ENCODE results near the gene U2AF2.
A peak's percentile ranks its signal among the peaks of the same experiment; 100 is the strongest.

U2AF2 gene

DNA sequence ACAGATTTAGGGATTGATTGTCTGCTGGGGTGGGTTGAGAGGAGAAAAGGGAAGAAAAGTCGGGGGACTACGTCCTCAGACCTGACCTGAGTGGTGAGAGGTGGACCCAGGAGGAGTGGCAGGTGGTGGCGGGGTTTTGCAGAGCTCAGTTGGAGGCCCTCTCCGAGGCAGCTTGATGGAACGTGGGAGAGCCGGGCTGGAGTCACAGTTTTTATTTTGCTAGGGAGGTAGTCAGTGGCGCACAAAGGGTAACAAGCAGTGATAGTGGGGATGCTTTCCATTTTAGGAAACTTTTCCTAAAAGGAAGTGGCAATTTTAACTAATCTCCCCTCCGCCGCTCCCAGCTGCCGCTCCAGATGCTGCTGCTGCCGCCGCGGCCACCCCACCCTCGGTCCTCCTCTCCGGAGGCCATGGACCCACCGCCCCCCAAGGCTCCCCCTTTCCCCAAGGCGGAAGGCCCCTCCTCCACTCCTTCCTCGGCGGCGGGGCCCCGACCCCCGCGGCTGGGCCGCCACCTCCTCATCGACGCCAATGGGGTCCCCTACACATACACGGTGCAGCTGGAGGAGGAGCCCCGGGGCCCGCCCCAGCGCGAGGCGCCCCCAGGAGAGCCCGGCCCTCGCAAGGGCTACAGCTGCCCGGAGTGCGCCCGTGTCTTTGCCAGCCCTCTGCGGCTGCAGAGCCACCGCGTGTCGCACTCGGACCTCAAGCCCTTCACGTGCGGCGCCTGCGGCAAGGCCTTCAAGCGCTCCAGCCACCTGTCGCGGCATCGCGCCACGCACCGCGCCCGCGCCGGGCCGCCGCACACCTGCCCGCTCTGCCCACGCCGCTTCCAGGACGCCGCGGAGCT is 12.5 kb upstream of the U2AF2 start:
- DNase-seq = peak in 6 of 56 donors; percentile 11 to 48 (median 26)

DNA sequence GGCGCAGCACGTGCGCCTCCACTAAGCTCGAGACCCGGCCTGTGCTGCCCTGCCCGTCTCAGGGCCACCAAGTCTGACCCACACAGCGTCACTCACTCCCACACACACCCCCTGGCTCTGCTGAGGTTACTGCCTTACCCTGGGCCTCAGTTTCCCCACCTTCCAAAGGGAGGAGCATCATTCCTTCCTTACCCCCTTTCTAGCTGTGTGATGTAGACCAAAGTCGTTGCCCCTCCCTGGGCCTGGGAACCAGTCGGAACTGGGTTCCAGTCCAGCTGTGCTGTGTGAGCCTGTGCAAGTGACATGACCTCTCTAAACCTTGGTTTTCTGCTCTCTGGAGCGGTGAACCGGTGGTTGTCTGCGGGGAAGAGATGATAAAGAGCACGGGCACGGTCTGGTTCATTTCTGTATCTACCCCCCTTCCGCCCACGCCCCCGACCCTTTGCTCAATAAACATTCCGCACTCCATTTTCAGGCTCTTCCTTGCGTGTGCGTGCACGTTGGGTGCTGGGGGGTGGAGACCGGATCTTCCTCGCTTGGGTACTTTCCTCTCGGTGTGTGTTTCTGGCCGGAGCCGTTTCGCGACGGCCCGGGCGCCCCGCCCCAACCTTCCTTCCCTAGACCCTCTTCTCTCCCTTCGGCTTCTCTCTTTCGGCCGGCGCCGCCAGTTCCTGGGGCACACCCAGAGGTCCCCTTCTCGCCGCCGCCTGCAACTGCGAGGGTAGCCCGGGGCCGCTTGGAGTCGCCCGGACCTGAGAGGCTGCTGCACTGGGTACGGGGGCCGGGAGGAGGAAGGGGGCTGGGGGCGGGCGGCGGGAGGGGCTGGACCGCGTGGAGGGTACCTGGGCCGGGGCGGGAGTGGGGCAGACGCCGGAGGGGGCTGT is 11.6 kb upstream of the U2AF2 start, which contains the start of gene ZNF581:
ZNF581 (plus strand) TSS at position 647 of the 884 bp plus-strand sequence. CDS start 923 bp downstream, outside the sequence.
- peak in 53 of 56 donors; percentile 26 to 83 (median 58) for DNase-seq

DNA sequence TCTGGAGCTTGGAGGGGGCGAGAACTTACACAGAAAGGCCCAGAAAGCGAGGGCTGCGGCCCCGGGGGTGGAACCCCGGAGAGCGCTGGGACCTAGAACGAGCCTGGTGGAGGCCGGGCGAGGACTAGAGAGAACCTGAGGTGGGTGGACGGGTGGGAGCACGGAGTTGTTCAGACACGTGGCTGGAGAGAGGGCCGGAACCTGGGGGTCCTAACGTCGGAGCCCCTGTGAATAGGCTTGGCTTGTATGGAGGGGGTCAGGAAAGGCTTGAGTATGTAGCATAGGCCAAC is 11.0 kb upstream of the U2AF2 start:
- peak in 3 of 56 donors; percentile 34 to 54 (median 44) for DNase-seq

DNA sequence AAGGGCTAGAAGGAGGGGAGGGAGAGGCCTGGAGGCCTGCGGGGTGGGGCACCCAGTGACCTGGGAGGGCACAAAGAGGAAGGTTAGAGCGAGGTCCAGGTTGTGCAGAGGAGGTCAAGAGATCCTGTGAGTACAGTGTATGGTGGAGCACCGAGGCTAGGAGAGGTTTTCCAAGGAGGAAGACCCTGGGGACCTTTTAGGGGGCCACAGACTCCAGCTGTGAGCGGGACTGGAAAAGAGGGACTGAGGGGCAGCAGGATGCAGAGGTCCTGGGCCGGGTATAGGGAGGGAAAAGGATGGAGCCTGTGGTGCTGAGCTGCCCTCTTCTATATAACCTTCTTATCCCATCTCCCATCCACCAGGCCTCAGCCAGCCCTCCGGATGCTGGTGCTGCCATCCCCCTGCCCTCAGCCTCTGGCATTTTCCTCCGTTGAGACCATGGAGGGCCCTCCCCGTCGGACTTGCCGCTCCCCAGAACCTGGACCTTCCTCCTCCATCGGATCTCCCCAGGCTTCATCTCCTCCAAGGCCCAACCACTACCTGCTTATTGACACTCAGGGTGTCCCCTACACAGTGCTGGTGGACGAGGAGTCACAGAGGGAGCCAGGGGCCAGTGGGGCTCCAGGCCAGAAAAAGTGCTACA is 10.5 kb upstream of the U2AF2 start:
- DNase-seq = no peak

DNA sequence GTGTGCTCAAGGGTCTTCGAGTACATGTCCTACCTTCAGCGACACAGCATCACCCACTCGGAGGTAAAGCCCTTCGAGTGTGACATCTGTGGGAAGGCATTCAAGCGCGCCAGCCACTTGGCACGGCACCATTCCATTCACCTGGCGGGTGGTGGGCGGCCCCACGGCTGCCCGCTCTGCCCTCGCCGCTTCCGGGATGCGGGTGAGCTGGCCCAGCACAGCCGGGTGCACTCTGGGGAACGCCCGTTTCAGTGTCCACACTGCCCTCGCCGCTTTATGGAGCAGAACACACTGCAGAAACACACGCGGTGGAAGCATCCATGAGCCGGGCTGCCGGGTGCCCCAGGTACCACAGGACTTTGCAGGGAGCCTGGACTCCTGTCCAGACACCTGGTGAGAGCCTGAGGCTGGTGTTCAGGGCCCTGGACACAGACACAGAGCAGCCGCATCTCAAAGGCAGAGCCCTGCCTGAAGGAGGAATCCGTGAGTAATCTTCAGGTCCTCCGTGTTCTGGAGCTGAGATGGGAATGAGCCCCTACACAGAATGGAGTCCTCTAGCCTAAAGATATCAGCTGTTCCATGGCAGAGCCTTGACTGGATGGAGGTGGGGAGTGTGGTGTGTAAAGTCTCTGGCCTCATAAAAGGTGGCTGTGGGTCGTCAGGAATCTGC is 9.9 kb upstream of the U2AF2 start:
- no peak for DNase-seq

DNA sequence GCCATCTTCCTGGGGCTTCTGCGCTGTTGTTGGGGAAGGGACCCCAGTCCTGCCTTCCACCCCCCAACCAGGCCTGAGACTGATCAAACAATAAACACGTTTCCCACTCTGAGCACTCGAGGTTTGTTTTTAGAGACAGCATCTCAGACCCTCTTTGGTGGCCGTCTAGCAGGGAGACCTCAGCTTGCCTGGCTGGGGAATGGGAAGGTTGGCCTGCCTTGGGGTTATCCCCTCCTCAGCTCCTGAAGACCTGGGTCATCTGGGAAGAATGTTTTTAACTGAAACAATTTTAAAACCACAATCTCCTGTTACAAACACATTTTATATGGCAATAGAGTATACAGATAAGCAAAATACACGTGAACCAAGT is 9.3 kb upstream of the U2AF2 start:
- no peak for DNase-seq

DNA sequence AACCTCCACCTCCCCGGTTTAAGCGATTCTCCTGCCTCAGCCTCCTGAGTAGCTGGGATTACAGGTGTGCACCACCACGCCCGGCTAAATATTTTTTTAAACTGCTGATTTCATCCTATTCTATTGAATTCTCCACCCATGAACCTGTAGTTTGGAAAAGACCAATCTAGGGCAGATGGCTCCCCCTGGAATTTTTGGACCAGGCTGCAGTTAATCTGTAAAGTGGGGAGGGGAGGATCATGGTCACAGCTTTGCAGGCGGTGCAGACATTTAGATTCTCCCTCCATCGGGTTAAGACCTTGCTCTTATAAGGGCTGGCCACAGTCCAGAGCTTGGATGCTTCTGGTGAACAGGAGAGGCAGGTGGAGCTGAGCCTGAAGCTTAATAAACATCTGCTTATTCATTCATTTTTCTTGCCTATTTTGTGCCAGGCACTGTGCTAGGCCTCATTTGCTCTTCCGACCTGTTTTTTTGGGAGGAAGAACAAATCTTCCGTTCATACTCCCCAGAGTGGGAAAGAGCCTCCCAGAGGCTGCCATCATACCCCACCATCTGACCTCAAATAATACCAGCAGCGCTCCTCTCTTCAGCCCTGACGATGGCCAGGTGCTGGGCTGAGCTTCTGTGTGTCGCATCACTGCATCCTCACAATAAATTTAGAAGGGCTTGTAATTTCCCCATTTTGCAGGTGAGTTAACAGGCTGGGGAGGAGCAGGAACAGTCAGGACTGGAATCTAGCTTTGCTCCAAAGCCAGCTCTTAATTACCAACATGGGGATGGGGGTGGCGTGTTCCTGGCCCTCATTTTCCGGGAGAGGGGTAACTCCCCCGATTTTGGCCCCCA is 7.7 kb upstream of the U2AF2 start:
- DNase-seq = no peak

DNA sequence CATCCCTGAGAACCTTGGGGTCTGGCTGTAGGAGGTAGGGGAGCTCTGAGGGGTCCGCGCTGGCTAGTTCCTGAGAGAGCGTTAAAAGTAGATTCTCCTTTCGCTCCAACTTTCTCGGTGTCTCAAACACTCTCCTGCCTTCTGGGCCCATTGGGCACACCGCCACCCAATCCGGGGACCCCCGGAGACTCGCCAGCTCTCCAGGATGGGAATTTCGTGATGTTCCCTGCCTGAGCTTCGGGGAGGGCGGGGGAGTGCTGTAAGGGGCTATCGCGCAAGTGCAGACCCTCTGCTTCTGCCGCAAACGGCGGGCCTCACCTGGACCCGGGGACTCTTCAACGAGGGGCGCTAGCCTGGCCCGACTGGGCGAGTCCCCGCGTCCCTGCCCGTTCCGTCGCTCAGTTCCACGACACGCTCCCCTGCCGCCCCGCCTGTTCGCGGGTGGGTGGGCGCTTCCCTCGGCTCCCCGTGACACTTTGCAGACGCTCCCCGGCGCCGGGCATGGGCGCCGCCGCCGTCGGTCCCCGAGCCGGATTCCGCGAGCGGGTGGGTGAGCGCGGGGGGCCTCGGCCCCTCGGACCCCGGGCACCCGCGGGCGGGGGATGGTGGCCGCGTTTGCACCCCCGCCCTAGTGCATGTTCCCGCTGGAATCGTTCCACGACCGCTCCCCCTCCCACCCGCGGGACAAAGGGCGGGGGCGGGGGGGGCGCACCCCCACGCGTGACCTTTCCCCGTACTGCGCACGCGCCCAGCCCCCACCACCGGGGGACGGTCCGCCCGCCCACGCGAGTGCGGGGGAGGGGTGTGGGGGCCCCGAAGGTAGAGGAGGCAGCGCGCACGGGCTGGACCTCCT is 6.9 kb upstream of the U2AF2 start, which contains the start of gene CCDC106:
CCDC106 (plus strand) TSS at position 481 of the 853 bp plus-strand sequence. CDS start 835 bp downstream, outside the sequence.
- peak in 54 of 56 donors; percentile 26 to 92 (median 70) for DNase-seq

DNA sequence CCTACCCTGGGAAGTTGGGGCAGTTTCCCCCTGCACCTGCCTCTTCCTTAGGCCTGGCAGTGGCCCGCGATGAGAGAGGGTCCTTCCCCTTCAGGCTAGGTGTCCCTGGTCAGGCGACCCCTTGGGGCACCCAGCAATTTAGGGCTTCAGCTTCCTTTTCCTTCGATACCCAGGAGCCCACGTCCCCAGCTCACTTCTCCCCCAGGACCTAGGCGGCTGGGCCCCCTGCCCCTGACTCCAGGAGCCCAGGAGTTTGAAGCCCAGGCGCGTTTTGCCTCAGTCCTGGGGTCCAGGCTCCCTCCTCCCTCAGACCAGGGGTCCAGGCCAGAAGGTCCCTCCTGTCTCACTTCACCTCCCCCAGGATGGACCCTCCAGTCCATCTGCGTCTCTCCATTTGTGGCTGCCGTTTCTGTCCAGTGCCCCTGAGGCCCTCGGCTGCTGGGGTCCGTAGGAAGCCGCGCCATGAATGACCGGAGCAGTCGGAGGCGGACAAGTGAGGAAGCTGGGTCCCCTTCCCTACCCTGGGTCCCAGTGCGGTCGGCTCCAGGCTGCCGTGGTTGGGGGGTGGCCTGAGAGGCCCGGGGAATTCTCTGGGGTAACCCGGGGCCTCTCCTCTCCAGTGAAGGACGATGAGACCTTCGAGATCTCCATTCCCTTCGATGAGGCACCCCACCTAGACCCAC is 6.1 kb upstream of the U2AF2 start:
- DNase-seq = no peak

DNA sequence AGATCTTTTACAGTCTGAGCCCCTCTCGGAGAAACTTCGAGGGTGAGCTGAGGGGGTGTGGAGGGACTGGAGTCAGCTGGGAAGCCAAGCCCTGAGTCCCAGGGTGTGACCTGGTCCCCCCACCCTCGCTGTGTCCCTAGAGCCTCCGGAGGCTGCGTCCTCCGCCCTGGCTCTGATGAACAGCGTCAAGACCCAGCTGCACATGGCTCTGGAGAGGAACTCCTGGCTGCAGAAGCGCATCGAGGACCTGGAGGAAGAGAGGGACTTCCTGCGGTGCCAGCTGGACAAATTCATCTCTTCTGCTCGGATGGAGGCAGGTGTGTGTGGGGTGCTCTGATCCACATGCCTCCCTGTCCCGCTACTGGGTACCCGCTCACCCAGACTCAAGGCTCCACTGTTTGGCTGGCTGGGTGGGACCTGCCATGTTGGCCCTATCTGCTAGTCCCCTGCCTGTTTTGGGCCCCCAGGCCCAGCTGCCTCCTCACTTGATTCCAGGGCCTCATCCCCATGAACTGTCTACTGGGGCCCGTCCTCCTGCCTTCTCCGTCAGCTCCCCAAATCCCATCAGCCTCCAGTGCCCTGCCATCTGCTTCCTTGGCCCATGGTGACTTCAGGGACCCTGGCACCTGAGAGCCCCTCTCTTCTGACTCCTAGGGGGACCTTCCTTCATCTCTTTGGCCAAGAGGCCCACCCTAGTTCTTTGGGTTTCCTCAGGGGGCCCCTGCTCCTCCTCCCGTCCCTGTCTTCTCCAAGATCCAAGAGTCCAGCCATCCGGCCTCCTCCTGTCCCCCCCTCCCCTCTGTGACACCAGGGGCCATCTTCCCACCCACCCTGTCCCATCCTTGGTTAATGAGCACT is 5.3 kb upstream of the U2AF2 start:
- no peak for DNase-seq

DNA sequence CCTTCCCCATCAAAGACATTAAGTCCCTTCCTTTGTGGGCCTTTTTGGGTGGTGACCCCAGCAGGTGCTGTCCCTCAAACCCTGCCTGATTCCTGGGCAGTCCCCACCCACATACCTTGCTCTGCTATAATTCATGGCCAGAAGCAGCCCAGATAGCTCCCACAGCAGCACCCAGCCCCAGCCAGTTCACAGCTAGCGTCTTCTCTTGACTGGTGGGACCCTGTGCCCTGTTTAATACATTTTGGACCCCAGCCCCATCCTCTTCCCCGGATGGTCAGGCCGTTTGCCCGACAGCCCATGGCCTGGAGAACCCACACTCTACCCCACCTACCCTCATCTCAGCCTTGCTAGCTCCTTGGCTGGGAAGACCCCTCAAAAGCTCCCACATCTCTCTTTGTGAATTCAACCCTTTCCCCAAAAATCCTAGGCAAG is 4.7 kb upstream of the U2AF2 start:
- DNase-seq = no peak

DNA sequence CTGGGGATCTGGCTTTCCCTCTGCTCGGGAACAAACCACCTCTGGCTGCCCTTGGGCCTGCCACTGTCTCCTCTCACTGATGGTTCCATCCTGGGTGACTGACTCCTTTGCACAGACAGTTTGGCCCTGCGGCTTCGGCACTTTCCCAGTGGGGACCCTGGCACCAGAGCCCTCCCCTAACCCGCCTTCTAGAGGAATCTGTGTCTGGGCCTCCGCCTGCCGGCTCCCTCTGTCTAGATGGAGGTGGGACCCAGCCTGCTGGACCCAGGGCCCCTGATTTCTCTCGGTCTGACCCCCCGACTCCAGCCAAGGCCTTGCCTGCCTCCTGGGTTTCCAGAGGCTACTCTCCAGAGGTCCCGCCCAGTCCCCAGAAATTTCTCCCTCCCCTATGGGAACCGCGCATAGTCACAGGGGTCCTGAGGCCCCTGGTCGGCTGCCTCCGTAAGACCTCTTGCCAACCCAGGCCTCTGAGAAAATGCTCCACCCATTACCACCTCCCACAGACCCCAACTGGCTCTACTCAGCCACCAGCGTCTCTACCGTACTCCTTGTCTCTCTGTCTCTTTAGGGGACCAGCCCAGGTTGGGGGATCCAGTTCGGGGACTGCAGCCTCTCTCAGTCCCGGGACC is 4.1 kb upstream of the U2AF2 start:
- DNase-seq = no peak

DNA sequence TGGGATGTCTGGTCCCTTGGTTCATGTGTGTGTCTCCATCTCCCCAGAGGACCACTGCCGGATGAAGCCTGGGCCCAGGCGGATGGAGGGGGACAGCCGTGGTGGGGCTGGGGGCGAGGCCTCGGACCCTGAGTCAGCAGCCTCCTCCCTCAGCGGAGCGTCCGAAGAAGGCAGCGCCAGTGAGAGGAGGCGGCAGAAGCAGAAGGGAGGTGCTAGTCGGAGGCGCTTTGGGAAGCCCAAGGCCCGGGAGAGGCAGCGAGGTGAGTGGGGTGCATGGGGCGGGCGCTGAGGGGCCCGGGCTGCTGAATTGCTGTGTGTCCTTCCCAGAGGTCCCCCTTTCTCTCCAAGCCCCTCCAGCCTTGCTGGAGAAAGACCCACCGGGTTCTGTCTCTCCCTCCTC is 3.6 kb upstream of the U2AF2 start:
- no peak for DNase-seq

DNA sequence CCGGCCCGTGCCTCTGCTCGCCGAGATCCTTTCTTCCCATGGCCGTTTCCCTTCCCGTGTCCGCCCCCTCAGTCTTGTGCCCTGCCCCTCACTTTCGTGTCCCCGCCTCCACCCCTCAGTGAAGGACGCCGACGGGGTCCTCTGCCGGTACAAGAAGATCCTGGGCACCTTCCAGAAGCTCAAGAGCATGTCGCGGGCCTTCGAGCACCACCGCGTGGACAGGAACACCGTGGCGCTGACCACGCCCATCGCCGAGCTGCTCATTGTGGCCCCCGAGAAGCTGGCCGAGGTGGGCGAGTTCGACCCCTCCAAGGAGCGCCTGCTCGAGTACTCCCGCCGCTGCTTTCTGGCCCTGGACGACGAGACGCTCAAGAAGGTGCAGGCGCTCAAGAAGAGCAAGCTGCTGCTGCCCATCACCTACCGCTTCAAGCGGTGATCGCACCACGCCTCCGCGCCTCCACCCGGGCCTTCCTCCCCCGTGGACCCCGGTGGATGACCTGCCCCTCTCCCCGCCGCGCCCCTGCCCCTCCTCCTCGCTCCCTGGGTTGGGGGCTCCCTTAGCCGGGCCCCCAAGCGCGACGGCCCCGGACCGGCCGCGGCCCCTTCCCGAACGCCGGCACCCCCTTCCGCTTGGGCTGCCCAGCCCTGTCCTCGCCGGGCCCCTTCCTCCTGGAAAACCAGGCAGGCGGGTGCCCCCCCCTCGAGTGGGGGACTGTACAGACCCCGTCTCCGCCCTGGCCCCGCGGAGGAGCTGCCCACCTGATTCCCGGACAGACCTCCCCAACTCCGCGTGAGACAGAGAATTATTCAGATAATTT is 2.3 kb upstream of the U2AF2 start:
- DNase-seq = no peak

DNA sequence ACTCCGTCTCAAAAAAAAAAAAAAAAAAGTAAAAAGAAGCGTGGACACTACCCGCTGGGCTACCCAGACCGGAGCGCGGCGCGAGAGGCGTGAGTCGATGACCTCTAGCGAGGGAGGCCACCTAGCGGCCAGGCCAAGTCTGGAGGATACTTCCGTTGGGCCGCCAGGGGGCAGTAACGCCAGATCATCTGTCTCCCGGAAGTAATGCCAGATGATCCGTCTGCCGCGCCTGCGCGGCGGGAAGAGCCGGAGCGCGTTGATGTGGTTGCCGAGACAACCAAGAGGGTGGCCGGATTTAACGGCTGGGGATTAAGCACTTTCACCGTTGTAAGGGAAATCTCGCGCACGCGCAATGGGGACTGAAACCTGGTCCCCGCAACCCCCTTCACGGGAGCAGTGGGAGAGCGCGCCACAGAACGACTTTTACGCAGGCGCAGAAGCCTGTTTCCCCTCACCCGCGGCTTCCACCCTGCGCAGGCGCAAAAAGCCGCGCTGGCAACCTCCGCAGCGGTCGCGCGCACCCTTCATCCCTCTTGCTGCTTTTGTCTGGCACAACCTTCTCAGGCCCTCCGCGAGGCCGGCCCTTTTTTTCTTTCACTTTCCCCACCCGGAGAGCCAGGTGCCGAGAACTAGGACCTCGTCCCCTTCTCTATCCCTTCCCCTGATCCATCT is 1.0 kb upstream of the U2AF2 start:
- DNase-seq = peak; percentile 84 to 100 (median 95)

Data from amygdala (tissue), 56 donors.